Caco-2 (cell line): ENCODE results near the gene SCUBE3. TPM values are rescaled to one million over a fixed set of nuclear protein-coding genes. Genes with fewer than 3 reads are reported as not detected.

ENCODE experiments used
- BruUV-seq: library from RNA; stranded (reverse); fragments of 400-500 nt; replicated peaks from 2 replicates; lab custom pipeline; 2021; lab: Mats Ljungman, UMichigan
- CTCF ChIA-PET: fragments of 300-600 bp; sonication (Branson Sonifier 250); formaldehyde crosslinking; loops from one replicate; lab custom pipeline; 2022; ENCODE audit warnings: antibody characterized with exemption; lab: Charles Lee
- POLR2A ChIA-PET: fragments of 300-600 bp; sonication (Branson Sonifier 250); formaldehyde crosslinking; loops from one replicate; lab custom pipeline; 2022; ENCODE audit warnings: antibody characterized with exemption; lab: Charles Lee
- DNase-seq, 2 experiments: peaks; one replicate each; pipeline versions ENCODE4 v3.0.0 to v3.0.0-alpha.2; 2020 to 2022
- H3K27me3 ChIP-seq: replicated peaks from 2 replicates; pipeline ENCODE4 v1.6.0; 2011; ENCODE audit warnings: low read length; ENCODE audit not compliant: control insufficient read depth, insufficient read depth
- H3K36me3 ChIP-seq: 2 replicates; pipeline ENCODE4 v1.5.1; 2011; ENCODE audit warnings: low read length; ENCODE audit not compliant: control insufficient read depth, insufficient read depth
- H3K4me1 ChIP-seq: fragments of 250-450 bp; sonication (Bioruptor Pico); 2 replicates; pipeline ENCODE4 v1.5.1; 2020; ENCODE audit warnings: mild to moderate bottlenecking
- H3K4me3 ChIP-seq: 2 replicates; pipeline ENCODE4 v1.5.1; 2011; ENCODE audit warnings: low read depth, mild to moderate bottlenecking, control low read depth, low read length
- H3K9me3 ChIP-seq: fragments of 250-450 bp; sonication (Bioruptor Pico); 2 replicates; pipeline ENCODE4 v1.5.1; 2020; ENCODE audit warnings: mild to moderate bottlenecking, moderate library complexity
- H3K27ac Mint-ChIP-seq: one replicate; pipeline ENCODE4 v1.8.0; 2022; ENCODE audit warnings: mixed read lengths; ENCODE audit not compliant: unreplicated experiment
- H3K27me3 Mint-ChIP-seq: one replicate; pipeline ENCODE4 v1.8.0; 2022; ENCODE audit warnings: mixed read lengths; ENCODE audit not compliant: insufficient read depth, unreplicated experiment
- H3K36me3 Mint-ChIP-seq: one replicate; pipeline ENCODE4 v1.8.0; 2022; ENCODE audit warnings: mild to moderate bottlenecking, mixed read lengths; ENCODE audit not compliant: insufficient read depth, unreplicated experiment
- H3K4me1 Mint-ChIP-seq: one replicate; pipeline ENCODE4 v1.8.0; 2022; ENCODE audit warnings: low read depth, mixed read lengths; ENCODE audit not compliant: unreplicated experiment
- H3K4me3 Mint-ChIP-seq: one replicate; pipeline ENCODE4 v1.8.0; 2022; ENCODE audit warnings: mild to moderate bottlenecking, moderate library complexity, mixed read lengths; ENCODE audit not compliant: unreplicated experiment
- H3K9me3 Mint-ChIP-seq: one replicate; pipeline ENCODE4 v1.8.0; 2022; ENCODE audit warnings: mixed read lengths; ENCODE audit not compliant: unreplicated experiment
- intact Hi-C: fragments of 100-400 bp; cut with micrococcal nuclease; formaldehyde crosslinking; loops from one replicate; pipeline ENCODE4 v1.10.0; 2022; ENCODE audit not compliant: unreplicated experiment
- total RNA-seq: library from RNA; stranded (reverse); gene quantifications from 2 replicates; pipeline ENCODE4 v1.2.3, GENCODE V29; 2022
- TF ChIP-seq, protein P1 (sequence below), 2 experiments: fragments of 200-600 bp in 1 of 2; IDR thresholded peaks; 1 replicate in 1 of 2; 2 replicates in 1 of 2; pipeline versions ENCODE4 v1.5.1 to v1.8.0; 2011 to 2022; ENCODE audit warnings: antibody characterized with exemption in 1 of 2, control low read depth in 1 of 2, inconsistent platforms in 1 of 2, low read depth in 1 of 2, low read length in 1 of 2, mild to moderate bottlenecking in 1 of 2, moderate library complexity in 1 of 2; ENCODE audit not compliant: insufficient read depth in 1 of 2, severe bottlenecking in 1 of 2, unreplicated experiment in 1 of 2

Gene SCUBE3
- total RNA-seq, 1 experiment from 2014 or later = 1.3 TPM

DNA sequence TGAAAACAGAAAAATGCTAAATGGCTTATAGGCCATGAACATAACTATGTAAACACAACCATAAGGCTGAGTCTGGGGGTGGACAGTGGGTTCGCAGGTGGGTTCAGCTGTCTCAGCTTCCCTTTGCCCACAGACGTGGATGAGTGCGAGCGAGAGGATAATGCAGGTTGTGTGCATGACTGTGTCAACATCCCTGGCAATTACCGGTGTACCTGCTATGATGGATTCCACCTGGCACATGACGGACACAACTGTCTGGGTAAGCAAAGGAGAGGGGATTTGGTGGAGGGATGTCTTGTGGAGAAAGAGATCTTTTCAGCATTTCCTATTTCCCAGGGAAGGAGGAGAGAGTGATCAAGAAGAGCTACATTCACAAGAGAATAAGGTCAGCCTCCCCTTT lies 14.7 kb downstream of the SCUBE3 start:
- H3K9me3 Mint-ChIP-seq = no peaks in the 10 kb centered on the region
- H3K36me3 Mint-ChIP-seq = no peaks in the 10 kb centered on the region
- BruUV-seq = no TSS peak
- TF ChIP-seq, protein P1, sequence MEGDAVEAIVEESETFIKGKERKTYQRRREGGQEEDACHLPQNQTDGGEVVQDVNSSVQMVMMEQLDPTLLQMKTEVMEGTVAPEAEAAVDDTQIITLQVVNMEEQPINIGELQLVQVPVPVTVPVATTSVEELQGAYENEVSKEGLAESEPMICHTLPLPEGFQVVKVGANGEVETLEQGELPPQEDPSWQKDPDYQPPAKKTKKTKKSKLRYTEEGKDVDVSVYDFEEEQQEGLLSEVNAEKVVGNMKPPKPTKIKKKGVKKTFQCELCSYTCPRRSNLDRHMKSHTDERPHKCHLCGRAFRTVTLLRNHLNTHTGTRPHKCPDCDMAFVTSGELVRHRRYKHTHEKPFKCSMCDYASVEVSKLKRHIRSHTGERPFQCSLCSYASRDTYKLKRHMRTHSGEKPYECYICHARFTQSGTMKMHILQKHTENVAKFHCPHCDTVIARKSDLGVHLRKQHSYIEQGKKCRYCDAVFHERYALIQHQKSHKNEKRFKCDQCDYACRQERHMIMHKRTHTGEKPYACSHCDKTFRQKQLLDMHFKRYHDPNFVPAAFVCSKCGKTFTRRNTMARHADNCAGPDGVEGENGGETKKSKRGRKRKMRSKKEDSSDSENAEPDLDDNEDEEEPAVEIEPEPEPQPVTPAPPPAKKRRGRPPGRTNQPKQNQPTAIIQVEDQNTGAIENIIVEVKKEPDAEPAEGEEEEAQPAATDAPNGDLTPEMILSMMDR (IDR thresholded peaks at IDR 0.05; ENCODE audit: insufficient read depth in 1 of 2, low read depth in 1 of 2, low read length in 1 of 2, severe bottlenecking in 1 of 2, unreplicated experiment in 1 of 2) = no peak
- no peaks in the 10 kb centered on the region for H3K36me3 ChIP-seq
- no peaks in the 10 kb centered on the region for H3K9me3 ChIP-seq
- H3K4me3 ChIP-seq = no peak overlapping the region
- CTCF ChIA-PET = interaction anchor here (4.4 kb wide), 1 partner anchor 13 kb away, joined by 23 read pairs; no protein-coding TSS in a partner anchor
- peaks cover 13% of the 10 kb centered on the region for H3K4me1 ChIP-seq
- POLR2A ChIA-PET = no interaction called here
- no peak for DNase-seq
- no peaks in the 10 kb centered on the region for H3K27me3 ChIP-seq
- peaks cover 18% of the 10 kb centered on the region for H3K4me1 Mint-ChIP-seq
- no peaks in the 10 kb centered on the region for H3K27me3 Mint-ChIP-seq
- intact Hi-C loops = no loop called here
- H3K27ac Mint-ChIP-seq = no peak overlapping the region
- H3K4me3 Mint-ChIP-seq = no peak overlapping the region

DNA sequence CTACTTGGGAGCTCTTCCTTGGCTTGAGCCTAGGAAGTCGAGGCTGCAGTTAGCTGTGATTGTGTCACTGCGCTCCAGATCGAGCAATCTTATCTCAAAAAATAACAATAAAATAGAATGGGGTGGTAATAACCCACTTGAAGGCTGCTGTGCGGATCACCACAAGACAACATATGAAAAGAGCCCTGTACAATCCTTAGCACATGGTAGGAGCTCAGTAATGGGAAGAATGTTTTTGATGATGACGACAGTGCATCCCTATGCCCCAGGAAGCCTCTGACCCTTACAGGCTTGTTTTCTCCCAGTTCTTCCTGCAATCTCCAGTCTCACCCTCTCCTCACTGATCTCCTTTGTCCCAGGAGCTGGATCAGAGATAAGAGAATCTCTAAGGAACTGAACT lies 15.5 kb downstream of the SCUBE3 start:
- Mint-ChIP-seq H3K9me3 (peaks cover 4% of the 10 kb centered on the region), H3K4me3 (no peak overlapping the region), H3K36me3 (no peaks in the 10 kb centered on the region), H3K4me1 (peaks cover 18% of the 10 kb centered on the region), H3K27ac (no peak overlapping the region), H3K27me3 (no peaks in the 10 kb centered on the region)
- TF ChIP-seq, protein P1 (IDR thresholded peaks at IDR 0.05; ENCODE audit: insufficient read depth in 1 of 2, low read depth in 1 of 2, low read length in 1 of 2, severe bottlenecking in 1 of 2, unreplicated experiment in 1 of 2) = no peak
- H3K4me3 ChIP-seq = no peak overlapping the region
- intact Hi-C loops = no loop called here
- POLR2A ChIA-PET = no interaction called here
- CTCF ChIA-PET = interaction anchor here (4.4 kb wide), 1 partner anchor 12 kb away, joined by 23 read pairs; no protein-coding TSS in a partner anchor
- no peaks in the 10 kb centered on the region for H3K27me3 ChIP-seq
- DNase-seq = no peak
- H3K4me1 ChIP-seq = peaks cover 13% of the 10 kb centered on the region
- no peaks in the 10 kb centered on the region for H3K9me3 ChIP-seq
- H3K36me3 ChIP-seq = no peaks in the 10 kb centered on the region
- BruUV-seq = no TSS peak

DNA sequence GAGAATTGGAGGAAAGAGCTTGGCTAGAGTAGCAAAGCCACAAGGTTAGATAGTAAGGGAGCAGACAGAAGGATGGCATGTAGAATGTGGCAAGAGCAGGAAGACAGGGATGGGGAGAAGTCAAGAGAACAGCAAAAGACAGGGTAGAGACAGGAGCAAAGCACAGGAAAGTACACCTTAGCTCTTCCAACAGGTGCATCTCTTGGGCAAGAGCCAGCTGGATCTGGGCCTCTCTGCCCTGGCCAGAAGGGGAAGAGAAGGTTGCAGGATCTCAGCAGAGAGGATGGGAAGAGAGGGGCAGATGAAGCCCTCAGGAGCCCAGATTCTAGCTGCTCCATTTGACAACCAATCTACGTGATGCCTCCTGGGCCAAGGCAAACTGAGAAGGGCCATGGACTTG lies 16.7 kb downstream of the SCUBE3 start:
- no peak for DNase-seq
- Mint-ChIP-seq H3K4me1 (peaks cover 18% of the 10 kb centered on the region), H3K27me3 (no peaks in the 10 kb centered on the region), H3K27ac (no peak overlapping the region), H3K4me3 (no peak overlapping the region), H3K36me3 (peaks cover 7% of the 10 kb centered on the region), H3K9me3 (peaks cover 12% of the 10 kb centered on the region)
- peaks cover 13% of the 10 kb centered on the region for H3K4me1 ChIP-seq
- TF ChIP-seq, protein P1 (IDR thresholded peaks at IDR 0.05; ENCODE audit: insufficient read depth in 1 of 2, low read depth in 1 of 2, low read length in 1 of 2, severe bottlenecking in 1 of 2, unreplicated experiment in 1 of 2) = no peak
- no peaks in the 10 kb centered on the region for H3K36me3 ChIP-seq
- BruUV-seq = no TSS peak
- no peaks in the 10 kb centered on the region for H3K27me3 ChIP-seq
- no peak overlapping the region for H3K4me3 ChIP-seq
- ChIA-PET POLR2A (no interaction called here), CTCF (interaction anchor here (4.4 kb wide), 1 partner anchor 11 kb away, joined by 23 read pairs; no protein-coding TSS in a partner anchor)
- 0 out of 2 replicates have a peak, but pooled peaks cover 7% of the 10 kb centered on the region for H3K9me3 ChIP-seq
- intact Hi-C loops = no loop called here
